GM18858 (cell line): ENCODE measurements around the gene DDX6.
A peak's percentile ranks its signal among the peaks of the same experiment; 100 is the strongest.
"Not testable (repeated sequence)": the region's sequence is repeated elsewhere in the genome, so short reads cannot be mapped to it uniquely, and the experiment has no call there.

Source experiments
- ATAC-seq: cut with Tn5 transposase; IDR thresholded peaks from one replicate; pipeline ENCODE4 v1.9.1; 2021; ENCODE audit not compliant: unreplicated experiment

DDX6 gene

GRCh38 chr11:118791111-118791960 lies at the start of gene DDX6:
DDX6 (minus strand) TSS chr11:118791164; CDS start chr11:118786251, 4,913 bp downstream.
- peak; percentile 28 for ATAC-seq

GRCh38 chr11:118838905-118839553 lies 48.1 kb upstream of the DDX6 start:
- peak; percentile 69 for ATAC-seq

- ATAC-seq: no peak
These were observed 46.9 kb upstream of the DDX6 start for GRCh38 chr11:118837868-118838267.

GRCh38 chr11:118834427-118835028 lies 43.6 kb upstream of the DDX6 start:
- no peak for ATAC-seq

GRCh38 chr11:118827118-118827517 lies 36.2 kb upstream of the DDX6 start:
- ATAC-seq: no peak

GRCh38 chr11:118822936-118823510 lies 32.1 kb upstream of the DDX6 start:
- not testable (repeated sequence) for ATAC-seq

GRCh38 chr11:118820412-118821357 lies 29.7 kb upstream of the DDX6 start:
- ATAC-seq: peak; percentile 83

GRCh38 chr11:118820025-118820379 lies 29.0 kb upstream of the DDX6 start:
- not testable (repeated sequence) for ATAC-seq

GRCh38 chr11:118819334-118820024 lies 28.5 kb upstream of the DDX6 start:
- no peak for ATAC-seq

- ATAC-seq: no peak
These were observed 27.2 kb upstream of the DDX6 start for GRCh38 chr11:118818130-118818529.

GRCh38 chr11:118813551-118813950 lies 22.6 kb upstream of the DDX6 start:
- ATAC-seq: no peak

GRCh38 chr11:118812485-118812884 lies 21.5 kb upstream of the DDX6 start:
- no peak for ATAC-seq

- no peak for ATAC-seq
These were observed 17.1 kb upstream of the DDX6 start for GRCh38 chr11:118807800-118808778.

GRCh38 chr11:118806400-118806799 lies 15.4 kb upstream of the DDX6 start:
- ATAC-seq: no peak

GRCh38 chr11:118804094-118804493 lies 13.1 kb upstream of the DDX6 start:
- ATAC-seq: no peak

- no peak for ATAC-seq
These were observed 8.4 kb upstream of the DDX6 start for GRCh38 chr11:118799372-118799771.

- no peak for ATAC-seq
These were observed 6.5 kb upstream of the DDX6 start for GRCh38 chr11:118797510-118797909.

- ATAC-seq: peak; percentile 61
These were observed 1.7 kb upstream of the DDX6 start for GRCh38 chr11:118792570-118793124.
